Omental fat pad (tissue), 4 donors: ENCODE results near the gene LTA. TPM values are rescaled to one million over a fixed set of nuclear protein-coding genes. Genes with fewer than 3 reads are reported as not detected.

Experiments used
- ATAC-seq: fragments of 150-250 bp; one replicate; pipeline ENCODE4 v1.9.1; 2016; ENCODE audit warnings: mild to moderate bottlenecking, moderate library complexity; ENCODE audit not compliant: low FRiP score
- DNase-seq: peaks from one replicate; pipeline ENCODE4 v3.0.0-alpha.2; 2019; ENCODE audit warnings: low spot score
- total RNA-seq, 4 donors: library from RNA; depleted of rRNA; stranded (reverse); fragments of >200 nt; gene quantifications; one replicate each; pipeline ENCODE4 v1.1.0, GENCODE V29; 2016
- TF ChIP-seq, protein P1 (sequence below), 3 donors: fragments of 450-650 bp; IDR thresholded peaks; one replicate each; pipeline ENCODE4 v1.5.1; 2016 to 2017; ENCODE audit warnings: antibody characterized with exemption in 3 of 3, mild to moderate bottlenecking in 3 of 3, moderate library complexity in 2 of 3

Gene LTA
- total RNA-seq, 4 donors from 2014 or later: not detected

DNA sequence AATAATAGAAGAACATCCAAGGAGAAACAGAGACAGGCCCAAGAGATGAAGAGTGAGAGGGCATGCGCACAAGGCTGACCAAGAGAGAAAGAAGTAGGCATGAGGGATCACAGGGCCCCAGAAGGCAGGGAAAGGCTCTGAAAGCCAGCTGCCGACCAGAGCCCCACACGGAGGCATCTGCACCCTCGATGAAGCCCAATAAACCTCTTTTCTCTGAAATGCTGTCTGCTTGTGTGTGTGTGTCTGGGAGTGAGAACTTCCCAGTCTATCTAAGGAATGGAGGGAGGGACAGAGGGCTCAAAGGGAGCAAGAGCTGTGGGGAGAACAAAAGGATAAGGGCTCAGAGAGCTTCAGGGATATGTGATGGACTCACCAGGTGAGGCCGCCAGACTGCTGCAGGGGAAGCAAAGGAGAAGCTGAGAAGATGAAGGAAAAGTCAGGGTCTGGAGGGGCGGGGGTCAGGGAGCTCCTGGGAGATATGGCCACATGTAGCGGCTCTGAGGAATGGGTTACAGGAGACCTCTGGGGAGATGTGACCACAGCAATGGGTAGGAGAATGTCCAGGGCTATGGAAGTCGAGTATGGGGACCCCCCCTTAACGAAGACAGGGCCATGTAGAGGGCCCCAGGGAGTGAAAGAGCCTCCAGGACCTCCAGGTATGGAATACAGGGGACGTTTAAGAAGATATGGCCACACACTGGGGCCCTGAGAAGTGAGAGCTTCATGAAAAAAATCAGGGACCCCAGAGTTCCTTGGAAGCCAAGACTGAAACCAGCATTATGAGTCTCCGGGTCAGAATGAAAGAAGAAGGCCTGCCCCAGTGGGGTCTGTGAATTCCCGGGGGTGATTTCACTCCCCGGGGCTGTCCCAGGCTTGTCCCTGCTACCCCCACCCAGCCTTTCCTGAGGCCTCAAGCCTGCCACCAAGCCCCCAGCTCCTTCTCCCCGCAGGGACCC, 2.3 kb downstream of the LTA start:
- TF ChIP-seq, protein P1, sequence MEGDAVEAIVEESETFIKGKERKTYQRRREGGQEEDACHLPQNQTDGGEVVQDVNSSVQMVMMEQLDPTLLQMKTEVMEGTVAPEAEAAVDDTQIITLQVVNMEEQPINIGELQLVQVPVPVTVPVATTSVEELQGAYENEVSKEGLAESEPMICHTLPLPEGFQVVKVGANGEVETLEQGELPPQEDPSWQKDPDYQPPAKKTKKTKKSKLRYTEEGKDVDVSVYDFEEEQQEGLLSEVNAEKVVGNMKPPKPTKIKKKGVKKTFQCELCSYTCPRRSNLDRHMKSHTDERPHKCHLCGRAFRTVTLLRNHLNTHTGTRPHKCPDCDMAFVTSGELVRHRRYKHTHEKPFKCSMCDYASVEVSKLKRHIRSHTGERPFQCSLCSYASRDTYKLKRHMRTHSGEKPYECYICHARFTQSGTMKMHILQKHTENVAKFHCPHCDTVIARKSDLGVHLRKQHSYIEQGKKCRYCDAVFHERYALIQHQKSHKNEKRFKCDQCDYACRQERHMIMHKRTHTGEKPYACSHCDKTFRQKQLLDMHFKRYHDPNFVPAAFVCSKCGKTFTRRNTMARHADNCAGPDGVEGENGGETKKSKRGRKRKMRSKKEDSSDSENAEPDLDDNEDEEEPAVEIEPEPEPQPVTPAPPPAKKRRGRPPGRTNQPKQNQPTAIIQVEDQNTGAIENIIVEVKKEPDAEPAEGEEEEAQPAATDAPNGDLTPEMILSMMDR (IDR thresholded peaks at IDR 0.05): no peak
- no peak for ATAC-seq
- no peak for DNase-seq

DNA sequence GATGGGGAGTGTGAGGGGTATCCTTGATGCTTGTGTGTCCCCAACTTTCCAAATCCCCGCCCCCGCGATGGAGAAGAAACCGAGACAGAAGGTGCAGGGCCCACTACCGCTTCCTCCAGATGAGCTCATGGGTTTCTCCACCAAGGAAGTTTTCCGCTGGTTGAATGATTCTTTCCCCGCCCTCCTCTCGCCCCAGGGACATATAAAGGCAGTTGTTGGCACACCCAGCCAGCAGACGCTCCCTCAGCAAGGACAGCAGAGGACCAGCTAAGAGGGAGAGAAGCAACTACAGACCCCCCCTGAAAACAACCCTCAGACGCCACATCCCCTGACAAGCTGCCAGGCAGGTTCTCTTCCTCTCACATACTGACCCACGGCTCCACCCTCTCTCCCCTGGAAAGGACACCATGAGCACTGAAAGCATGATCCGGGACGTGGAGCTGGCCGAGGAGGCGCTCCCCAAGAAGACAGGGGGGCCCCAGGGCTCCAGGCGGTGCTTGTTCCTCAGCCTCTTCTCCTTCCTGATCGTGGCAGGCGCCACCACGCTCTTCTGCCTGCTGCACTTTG, 3.3 kb downstream of the LTA start, which contains the start of gene TNF:
TSS of gene TNF (plus strand) at position 231 of the 567 bp plus-strand sequence. CDS start at position 408, 177 bp downstream.
- ATAC-seq (no peak), DNase-seq (no peak)
- TF ChIP-seq, protein P1 (IDR thresholded peaks at IDR 0.05): no peak

DNA sequence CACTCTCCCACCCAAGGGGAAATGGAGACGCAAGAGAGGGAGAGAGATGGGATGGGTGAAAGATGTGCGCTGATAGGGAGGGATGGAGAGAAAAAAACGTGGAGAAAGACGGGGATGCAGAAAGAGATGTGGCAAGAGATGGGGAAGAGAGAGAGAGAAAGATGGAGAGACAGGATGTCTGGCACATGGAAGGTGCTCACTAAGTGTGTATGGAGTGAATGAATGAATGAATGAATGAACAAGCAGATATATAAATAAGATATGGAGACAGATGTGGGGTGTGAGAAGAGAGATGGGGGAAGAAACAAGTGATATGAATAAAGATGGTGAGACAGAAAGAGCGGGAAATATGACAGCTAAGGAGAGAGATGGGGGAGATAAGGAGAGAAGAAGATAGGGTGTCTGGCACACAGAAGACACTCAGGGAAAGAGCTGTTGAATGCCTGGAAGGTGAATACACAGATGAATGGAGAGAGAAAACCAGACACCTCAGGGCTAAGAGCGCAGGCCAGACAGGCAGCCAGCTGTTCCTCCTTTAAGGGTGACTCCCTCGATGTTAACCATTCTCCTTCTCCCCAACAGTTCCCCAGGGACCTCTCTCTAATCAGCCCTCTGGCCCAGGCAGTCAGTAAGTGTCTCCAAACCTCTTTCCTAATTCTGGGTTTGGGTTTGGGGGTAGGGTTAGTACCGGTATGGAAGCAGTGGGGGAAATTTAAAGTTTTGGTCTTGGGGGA, 4.0 kb downstream of the LTA start:
- TF ChIP-seq, protein P1 (IDR thresholded peaks at IDR 0.05): no peak
- no peak for DNase-seq
- no peak for ATAC-seq

DNA sequence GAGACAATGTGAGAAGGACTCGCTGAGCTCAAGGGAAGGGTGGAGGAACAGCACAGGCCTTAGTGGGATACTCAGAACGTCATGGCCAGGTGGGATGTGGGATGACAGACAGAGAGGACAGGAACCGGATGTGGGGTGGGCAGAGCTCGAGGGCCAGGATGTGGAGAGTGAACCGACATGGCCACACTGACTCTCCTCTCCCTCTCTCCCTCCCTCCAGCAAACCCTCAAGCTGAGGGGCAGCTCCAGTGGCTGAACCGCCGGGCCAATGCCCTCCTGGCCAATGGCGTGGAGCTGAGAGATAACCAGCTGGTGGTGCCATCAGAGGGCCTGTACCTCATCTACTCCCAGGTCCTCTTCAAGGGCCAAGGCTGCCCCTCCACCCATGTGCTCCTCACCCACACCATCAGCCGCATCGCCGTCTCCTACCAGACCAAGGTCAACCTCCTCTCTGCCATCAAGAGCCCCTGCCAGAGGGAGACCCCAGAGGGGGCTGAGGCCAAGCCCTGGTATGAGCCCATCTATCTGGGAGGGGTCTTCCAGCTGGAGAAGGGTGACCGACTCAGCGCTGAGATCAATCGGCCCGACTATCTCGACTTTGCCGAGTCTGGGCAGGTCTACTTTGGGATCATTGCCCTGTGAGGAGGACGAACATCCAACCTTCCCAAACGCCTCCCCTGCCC, 4.9 kb downstream of the LTA start:
- no peak for DNase-seq
- TF ChIP-seq, protein P1 (IDR thresholded peaks at IDR 0.05): no peak
- no peak for ATAC-seq

DNA sequence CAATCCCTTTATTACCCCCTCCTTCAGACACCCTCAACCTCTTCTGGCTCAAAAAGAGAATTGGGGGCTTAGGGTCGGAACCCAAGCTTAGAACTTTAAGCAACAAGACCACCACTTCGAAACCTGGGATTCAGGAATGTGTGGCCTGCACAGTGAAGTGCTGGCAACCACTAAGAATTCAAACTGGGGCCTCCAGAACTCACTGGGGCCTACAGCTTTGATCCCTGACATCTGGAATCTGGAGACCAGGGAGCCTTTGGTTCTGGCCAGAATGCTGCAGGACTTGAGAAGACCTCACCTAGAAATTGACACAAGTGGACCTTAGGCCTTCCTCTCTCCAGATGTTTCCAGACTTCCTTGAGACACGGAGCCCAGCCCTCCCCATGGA, 5.5 kb downstream of the LTA start:
- TF ChIP-seq, protein P1 (IDR thresholded peaks at IDR 0.05): no peak
- ATAC-seq (no peak), DNase-seq (no peak)
